ENCODE results near the gene CSMD2.

DNA sequence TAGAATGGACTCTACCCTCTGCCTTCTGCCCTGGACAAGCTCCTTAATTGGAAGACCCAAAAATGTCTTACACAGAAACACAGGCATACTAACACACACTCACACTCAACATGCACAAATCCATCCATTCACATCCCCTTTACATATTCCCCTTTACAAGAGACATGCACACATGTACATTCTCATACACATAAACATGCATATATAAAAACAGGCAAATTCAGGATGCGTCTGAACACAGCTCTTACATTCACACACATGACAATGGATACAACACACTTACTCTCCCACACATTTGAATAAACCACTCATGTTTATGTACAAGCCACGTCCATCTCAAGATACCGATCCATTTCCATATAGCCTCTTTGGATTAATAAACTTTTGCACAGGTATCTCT, 216.7 kb downstream of the CSMD2 start:
- TF ChIP-seq, protein P1, sequence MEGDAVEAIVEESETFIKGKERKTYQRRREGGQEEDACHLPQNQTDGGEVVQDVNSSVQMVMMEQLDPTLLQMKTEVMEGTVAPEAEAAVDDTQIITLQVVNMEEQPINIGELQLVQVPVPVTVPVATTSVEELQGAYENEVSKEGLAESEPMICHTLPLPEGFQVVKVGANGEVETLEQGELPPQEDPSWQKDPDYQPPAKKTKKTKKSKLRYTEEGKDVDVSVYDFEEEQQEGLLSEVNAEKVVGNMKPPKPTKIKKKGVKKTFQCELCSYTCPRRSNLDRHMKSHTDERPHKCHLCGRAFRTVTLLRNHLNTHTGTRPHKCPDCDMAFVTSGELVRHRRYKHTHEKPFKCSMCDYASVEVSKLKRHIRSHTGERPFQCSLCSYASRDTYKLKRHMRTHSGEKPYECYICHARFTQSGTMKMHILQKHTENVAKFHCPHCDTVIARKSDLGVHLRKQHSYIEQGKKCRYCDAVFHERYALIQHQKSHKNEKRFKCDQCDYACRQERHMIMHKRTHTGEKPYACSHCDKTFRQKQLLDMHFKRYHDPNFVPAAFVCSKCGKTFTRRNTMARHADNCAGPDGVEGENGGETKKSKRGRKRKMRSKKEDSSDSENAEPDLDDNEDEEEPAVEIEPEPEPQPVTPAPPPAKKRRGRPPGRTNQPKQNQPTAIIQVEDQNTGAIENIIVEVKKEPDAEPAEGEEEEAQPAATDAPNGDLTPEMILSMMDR (conservative IDR thresholded peaks at IDR 0.05; ENCODE audit: low read depth, low read length), result no peak
- TF ChIP-seq EZH2 (IDR thresholded peaks at IDR 0.05; ENCODE audit: borderline replicate concordance, low read depth, low read length, poor library complexity, severe bottlenecking), result no peak
